Sigmoid colon (tissue), 7 donors: ENCODE results near the gene UNC119. TPM values are rescaled to one million over a fixed set of nuclear protein-coding genes. Genes with fewer than 3 reads are reported as not detected.

ENCODE experiments used
- DNase-seq: peaks from one replicate; pipeline ENCODE4 v3.0.0-alpha.2; 2019
- H3K27ac ChIP-seq, 4 donors: fragments of 200-600 bp; sonication (generic); one replicate each; pipeline ENCODE4 v1.5.1; 2016 to 2019; ENCODE audit warnings: mild to moderate bottlenecking in 1 of 4
- H3K27me3 ChIP-seq, 3 donors: fragments of 200-600 bp; sonication (generic); one replicate each; pipeline ENCODE4 v1.5.1; 2019; ENCODE audit warnings: mild to moderate bottlenecking in 1 of 3
- H3K36me3 ChIP-seq, 4 donors: fragments of 200-600 bp; sonication (generic); one replicate each; pipeline ENCODE4 v1.5.1; 2016 to 2019
- H3K4me1 ChIP-seq, 4 donors: fragments of 200-600 bp; sonication (generic); one replicate each; pipeline ENCODE4 v1.5.1; 2017 to 2019
- H3K4me3 ChIP-seq, 4 donors: fragments of 200-600 bp; sonication (generic); one replicate each; pipeline ENCODE4 v1.5.1; 2017 to 2019; ENCODE audit warnings: mild to moderate bottlenecking in 2 of 4, moderate library complexity in 1 of 4
- H3K9me3 ChIP-seq, 4 donors: fragments of 200-600 bp in 3 of 4; sonication (generic) in 3 of 4; one replicate each; pipeline versions ENCODE4 v1.5.1 to v1.6.1; 2013 to 2019
- EP300 ChIP-seq, 4 donors: sonication (generic); formaldehyde crosslinking; IDR thresholded peaks; one replicate each; pipeline ENCODE4 v1.6.1; 2017; ENCODE audit warnings: antibody characterized with exemption in 4 of 4
- POLR2A ChIP-seq, 2 donors: fragments of 450-650 bp; IDR thresholded peaks; one replicate each; pipeline ENCODE4 v1.6.1; 2016; ENCODE audit warnings: antibody characterized with exemption in 2 of 2, mild to moderate bottlenecking in 2 of 2, moderate library complexity in 2 of 2
- POLR2AphosphoS5 ChIP-seq, 4 donors: sonication (generic); formaldehyde crosslinking; IDR thresholded peaks; one replicate each; pipeline ENCODE4 v1.6.1; 2017; ENCODE audit warnings: antibody characterized with exemption in 4 of 4
- WGBS, 2 donors: extraction: QIAGEN DNeasy Blood & Tissue Kit; methylation state at CpG; one replicate each; pipeline ENCODE4 v1.1.7; 2013; 5-methylcytosine and 5-hydroxymethylcytosine counted together
- intact Hi-C: fragments of 100-400 bp; cut with DNase I; formaldehyde crosslinking; loops from one replicate; pipeline ENCODE4 v1.15.1; 2023
- polyA plus RNA-seq, 3 donors: library from polyadenylated mRNA; stranded (reverse); fragments of 200-250 nt; gene quantifications; one replicate each; pipeline ENCODE4 v1.2.3, GENCODE V29; 2013
- total RNA-seq, 4 donors: library from RNA; depleted of rRNA; stranded (reverse); fragments of >200 nt; gene quantifications; one replicate each; pipeline ENCODE4 v1.1.0, GENCODE V29; 2016
- TF ChIP-seq, protein P1 (sequence below), 4 experiments: fragments of 450-650 bp in 3 of 4; fragments of 200-600 bp in 1 of 4; IDR thresholded peaks; one replicate each; pipeline ENCODE4 v1.5.1; 2016 to 2019; ENCODE audit warnings: antibody characterized with exemption in 4 of 4, mild to moderate bottlenecking in 3 of 4, moderate library complexity in 2 of 4
- donor health status: healthy with polysubstance abuse.
- donor health status: Bipolar disorder and iron deficiency.
- donor health status: healthy.

UNC119 gene
- total and polyA plus RNA-seq, 7 donors, result 20.7 to 35.8 (median 24.3) TPM

DNA sequence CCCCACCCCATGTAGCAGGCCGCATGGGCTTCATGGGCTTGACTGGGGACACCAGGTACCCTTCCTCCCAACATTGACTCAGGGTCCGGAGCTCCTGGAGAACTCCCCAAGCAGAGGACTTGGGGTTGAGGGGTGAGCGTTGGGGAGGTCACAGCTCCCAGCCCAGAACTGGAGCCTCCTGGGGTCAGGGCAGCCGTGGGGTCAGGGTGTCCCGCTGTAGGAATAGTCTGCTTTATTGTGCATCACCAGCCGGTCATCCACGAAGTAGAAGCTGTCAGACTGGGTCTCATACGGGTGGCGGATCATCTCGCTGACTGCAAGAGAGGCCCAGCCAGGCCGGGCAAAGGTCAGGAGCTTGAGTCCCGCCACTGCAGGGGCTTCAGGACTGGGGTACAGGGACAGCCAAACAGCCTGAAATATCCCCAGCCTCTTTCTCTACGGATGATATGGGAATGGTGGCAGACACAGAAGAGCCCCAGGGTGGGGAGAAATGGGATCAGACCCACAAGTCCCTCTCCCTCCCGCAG lies 5.3 kb downstream of the UNC119 start:
- H3K27ac ChIP-seq, result no peak overlapping the region
- DNase-seq, result no peak
- H3K27me3 ChIP-seq, result no peaks in the 10 kb centered on the region
- H3K4me1 ChIP-seq, result peaks cover 0 to 23% (median 14%) of the 10 kb centered on the region in 4 donors
- no peaks in the 10 kb centered on the region for H3K9me3 ChIP-seq
- TF ChIP-seq, protein P1, sequence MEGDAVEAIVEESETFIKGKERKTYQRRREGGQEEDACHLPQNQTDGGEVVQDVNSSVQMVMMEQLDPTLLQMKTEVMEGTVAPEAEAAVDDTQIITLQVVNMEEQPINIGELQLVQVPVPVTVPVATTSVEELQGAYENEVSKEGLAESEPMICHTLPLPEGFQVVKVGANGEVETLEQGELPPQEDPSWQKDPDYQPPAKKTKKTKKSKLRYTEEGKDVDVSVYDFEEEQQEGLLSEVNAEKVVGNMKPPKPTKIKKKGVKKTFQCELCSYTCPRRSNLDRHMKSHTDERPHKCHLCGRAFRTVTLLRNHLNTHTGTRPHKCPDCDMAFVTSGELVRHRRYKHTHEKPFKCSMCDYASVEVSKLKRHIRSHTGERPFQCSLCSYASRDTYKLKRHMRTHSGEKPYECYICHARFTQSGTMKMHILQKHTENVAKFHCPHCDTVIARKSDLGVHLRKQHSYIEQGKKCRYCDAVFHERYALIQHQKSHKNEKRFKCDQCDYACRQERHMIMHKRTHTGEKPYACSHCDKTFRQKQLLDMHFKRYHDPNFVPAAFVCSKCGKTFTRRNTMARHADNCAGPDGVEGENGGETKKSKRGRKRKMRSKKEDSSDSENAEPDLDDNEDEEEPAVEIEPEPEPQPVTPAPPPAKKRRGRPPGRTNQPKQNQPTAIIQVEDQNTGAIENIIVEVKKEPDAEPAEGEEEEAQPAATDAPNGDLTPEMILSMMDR (IDR thresholded peaks at IDR 0.05), result no peak
- TF ChIP-seq POLR2A (IDR thresholded peaks at IDR 0.05) (no peak), POLR2AphosphoS5 (IDR thresholded peaks at IDR 0.05) (no peak), EP300 (IDR thresholded peaks at IDR 0.05) (no peak)
- peaks cover 0 to 11% (median 3%) of the 10 kb centered on the region in 4 donors for H3K36me3 ChIP-seq
- H3K4me3 ChIP-seq, result no peak overlapping the region
- intact Hi-C loops, result no loop called here
- WGBS, 2 donors, result 80 to 85% methylated on average over 14 of the region's 14 CpGs

DNA sequence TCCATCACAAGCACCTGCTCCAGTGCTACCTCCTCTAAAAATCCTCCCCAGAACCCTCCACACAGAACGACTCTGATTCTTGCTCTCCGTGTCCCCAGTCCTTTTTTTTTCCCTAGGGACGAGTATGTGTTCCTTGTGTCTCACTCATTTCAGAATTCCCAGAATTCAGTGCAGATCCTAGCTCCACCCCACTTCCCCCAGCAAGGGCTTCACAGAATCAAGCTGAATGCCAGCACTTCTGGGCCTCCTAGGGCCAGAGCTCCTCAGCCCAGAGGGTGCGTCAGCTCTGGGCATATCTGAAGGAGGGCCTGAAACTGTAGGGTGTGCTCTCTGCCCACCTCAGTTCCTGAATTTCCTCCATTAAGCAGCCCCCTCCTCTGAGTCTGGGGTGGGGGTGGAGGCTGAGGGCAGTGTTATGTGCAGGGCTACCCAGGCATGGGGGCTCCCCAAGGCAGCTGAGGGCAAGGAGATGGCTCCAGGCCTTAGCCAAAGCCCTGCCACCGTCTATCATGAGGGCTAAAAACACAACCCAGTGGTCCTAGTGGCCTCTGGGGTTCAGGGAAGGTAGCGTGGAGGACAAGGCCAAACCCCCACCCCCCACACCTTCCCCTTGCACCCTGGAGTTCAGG lies 6.5 kb downstream of the UNC119 start:
- H3K4me1 ChIP-seq, result peaks cover 0 to 11% (median 5%) of the 10 kb centered on the region in 4 donors
- peaks cover 0 to 11% (median 3%) of the 10 kb centered on the region in 4 donors for H3K36me3 ChIP-seq
- no peak overlapping the region for H3K27ac ChIP-seq
- H3K9me3 ChIP-seq, result no peaks in the 10 kb centered on the region
- 69 to 81% methylated on average over 6 of the region's 6 CpGs for WGBS, 2 donors
- no peak for DNase-seq
- intact Hi-C loops, result no loop called here
- TF ChIP-seq, protein P1 (IDR thresholded peaks at IDR 0.05), result no peak
- TF ChIP-seq POLR2A (IDR thresholded peaks at IDR 0.05) (no peak), EP300 (IDR thresholded peaks at IDR 0.05) (no peak), POLR2AphosphoS5 (IDR thresholded peaks at IDR 0.05) (no peak)
- H3K27me3 ChIP-seq, result no peaks in the 10 kb centered on the region
- H3K4me3 ChIP-seq, result no peak overlapping the region

DNA sequence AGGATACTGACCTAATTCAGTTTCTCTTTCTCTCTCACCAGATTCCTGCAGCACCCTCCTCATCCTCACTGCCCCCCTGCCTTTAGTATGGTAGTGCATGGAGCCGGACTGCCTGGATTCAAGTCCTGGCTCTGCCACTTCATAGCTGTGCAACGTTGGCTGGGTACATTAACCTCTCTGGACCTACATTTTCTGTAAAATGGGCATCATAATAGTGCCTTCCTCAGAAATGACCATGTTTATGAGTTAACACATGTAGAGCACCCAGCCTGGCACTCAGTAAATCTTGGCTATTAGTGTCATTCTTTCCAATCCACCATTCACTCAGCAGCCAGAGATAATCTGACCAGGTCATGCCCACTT lies 7.3 kb downstream of the UNC119 start:
- Histone ChIP-seq H3K9me3 (no peaks in the 10 kb centered on the region), H3K4me3 (no peak overlapping the region), H3K4me1 (peaks cover 0 to 8% (median 3%) of the 10 kb centered on the region in 4 donors), H3K27ac (no peak overlapping the region), H3K36me3 (peaks cover 0 to 11% (median 3%) of the 10 kb centered on the region in 4 donors), H3K27me3 (no peaks in the 10 kb centered on the region)
- TF ChIP-seq, protein P1 (IDR thresholded peaks at IDR 0.05), result no peak
- no peak for TF ChIP-seq EP300 (IDR thresholded peaks at IDR 0.05)
- no peak for TF ChIP-seq POLR2A (IDR thresholded peaks at IDR 0.05)
- no peak for TF ChIP-seq POLR2AphosphoS5 (IDR thresholded peaks at IDR 0.05)
- intact Hi-C loops, result no loop called here
- DNase-seq, result no peak
- WGBS, 2 donors, result 85 to 88% methylated on average over 2 of the region's 2 CpGs

DNA sequence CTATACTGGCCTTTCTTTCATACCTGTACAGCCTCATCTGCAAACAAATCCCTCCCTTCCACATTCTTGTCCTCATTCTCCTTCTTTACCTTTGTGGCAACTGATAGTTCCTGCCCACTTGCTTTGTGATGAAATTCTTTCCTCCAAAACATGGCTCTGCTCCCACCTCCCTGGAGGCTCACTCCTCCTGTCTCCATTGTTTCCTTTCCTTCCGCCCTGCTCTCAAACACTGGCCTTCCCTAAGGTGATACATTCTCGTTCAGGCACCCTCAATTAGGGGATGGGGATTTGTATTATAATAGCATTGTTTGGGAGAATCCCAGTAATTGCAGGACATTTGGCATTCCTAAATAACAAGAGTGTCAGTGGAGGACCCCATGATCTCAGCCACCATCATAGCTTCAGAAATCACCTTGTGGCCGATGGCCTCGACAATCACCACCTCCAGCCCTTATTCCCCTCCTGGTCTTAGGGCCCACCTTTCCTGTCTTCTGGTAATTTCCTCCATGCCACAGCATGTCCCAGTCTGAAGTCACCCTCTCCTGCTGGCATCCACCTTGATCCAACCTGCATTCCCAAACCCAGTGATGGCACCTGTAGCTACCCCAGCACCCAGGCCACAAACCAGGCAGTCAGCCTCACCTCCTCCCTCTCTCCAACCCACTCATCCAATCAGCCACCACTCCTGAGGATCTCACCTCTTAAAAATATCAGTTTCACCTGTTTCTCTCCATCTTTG lies 7.9 kb downstream of the UNC119 start:
- TF ChIP-seq, protein P1 (IDR thresholded peaks at IDR 0.05), result no peak
- H3K36me3 ChIP-seq, result peaks cover 0 to 11% (median 3%) of the 10 kb centered on the region in 4 donors
- no peaks in the 10 kb centered on the region for H3K9me3 ChIP-seq
- peaks cover 0 to 8% (median under 1%) of the 10 kb centered on the region in 4 donors for H3K4me1 ChIP-seq
- WGBS, 2 donors, result 91 to 93% methylated on average over 4 of the region's 4 CpGs
- intact Hi-C loops, result no loop called here
- no peak overlapping the region for H3K27ac ChIP-seq
- DNase-seq, result no peak
- H3K4me3 ChIP-seq, result no peak overlapping the region
- no peaks in the 10 kb centered on the region for H3K27me3 ChIP-seq
